Smooth muscle cell (in vitro differentiated cells): ENCODE data around the gene CTNND2. TPM values are rescaled to one million over a fixed set of nuclear protein-coding genes. Genes with fewer than 3 reads are reported as not detected.

Source experiments
- DNase-seq: peaks from one replicate; lab custom pipeline; 2025; ENCODE audit not compliant: unreplicated experiment; lab: John Stamatoyannopoulos, UW
- H2AFZ ChIP-seq: fragments of 200-600 bp; sonication (generic); 2 replicates; pipeline ENCODE4 v1.6.0; 2016; ENCODE audit warnings: antibody characterized with exemption, low read depth, mild to moderate bottlenecking
- H3F3A ChIP-seq: fragments of 200-600 bp; sonication (generic); 2 replicates; pipeline ENCODE4 v1.6.0; 2017; ENCODE audit warnings: antibody characterized with exemption, low read depth
- H3K27ac ChIP-seq: fragments of 200-600 bp; sonication (generic); 2 replicates; pipeline ENCODE4 v1.5.1; 2016; ENCODE audit warnings: low read depth, mild to moderate bottlenecking
- H3K27me3 ChIP-seq: fragments of 200-600 bp; sonication (generic); 2 replicates; pipeline ENCODE4 v1.6.1; 2016; ENCODE audit warnings: low read depth, mild to moderate bottlenecking
- H3K36me3 ChIP-seq: fragments of 200-600 bp; sonication (generic); 2 replicates; pipeline ENCODE4 v1.5.1; 2016; ENCODE audit warnings: low read depth
- H3K4me1 ChIP-seq: fragments of 200-600 bp; sonication (generic); 2 replicates; pipeline ENCODE4 v1.5.1; 2016; ENCODE audit warnings: low read depth
- H3K4me2 ChIP-seq: fragments of 200-600 bp; sonication (generic); 2 replicates; pipeline ENCODE4 v1.6.0; 2016; ENCODE audit warnings: mild to moderate bottlenecking
- H3K4me3 ChIP-seq: fragments of 200-600 bp; sonication (generic); 2 replicates; pipeline ENCODE4 v1.5.1; 2016; ENCODE audit warnings: mild to moderate bottlenecking
- H3K79me2 ChIP-seq: fragments of 200-600 bp; sonication (generic); 2 replicates; pipeline ENCODE4 v1.6.0; 2016; ENCODE audit warnings: low read depth, mild to moderate bottlenecking
- H3K9ac ChIP-seq: fragments of 200-600 bp; sonication (generic); 2 replicates; pipeline ENCODE4 v1.6.0; 2016; ENCODE audit warnings: low read depth
- H3K9me3 ChIP-seq: fragments of 200-600 bp; sonication (generic); replicated peaks from 2 replicates; pipeline ENCODE4 v1.5.1; 2016; ENCODE audit warnings: low read depth
- H4K20me1 ChIP-seq: fragments of 200-600 bp; sonication (generic); 2 replicates; pipeline ENCODE4 v1.6.0; 2016; ENCODE audit warnings: low read depth
- WGBS: methylation state at CpG from one replicate; pipeline ENCODE4 v1.1.7; 2016; ENCODE audit warnings: low lambda C conversion rate; 5-methylcytosine and 5-hydroxymethylcytosine counted together
- polyA plus RNA-seq: library from polyadenylated mRNA; unstranded; fragments of >200 nt; fragmentation: Nextera tagmentation; extraction: Ambion mirVana; gene quantifications from 2 replicates; pipeline ENCODE4 v1.2.1, GENCODE V29; 2016
- total RNA-seq: library from RNA; depleted of rRNA; stranded (reverse); fragments of >200 nt; gene quantifications from 2 replicates; pipeline ENCODE4 v1.2.3, GENCODE V29; 2014
- TF ChIP-seq, protein P1 (sequence below): fragments of 200-600 bp; sonication (generic); IDR thresholded peaks from 2 replicates; pipeline ENCODE4 v1.5.1; 2017; ENCODE audit warnings: borderline replicate concordance, mild to moderate bottlenecking, antibody characterized with exemption; ENCODE audit not compliant: insufficient read depth, poor library complexity, severe bottlenecking

CTNND2 gene
- total and polyA plus RNA-seq, 2 experiments from 2014 or later: 2.7 to 5.8 TPM

DNA sequence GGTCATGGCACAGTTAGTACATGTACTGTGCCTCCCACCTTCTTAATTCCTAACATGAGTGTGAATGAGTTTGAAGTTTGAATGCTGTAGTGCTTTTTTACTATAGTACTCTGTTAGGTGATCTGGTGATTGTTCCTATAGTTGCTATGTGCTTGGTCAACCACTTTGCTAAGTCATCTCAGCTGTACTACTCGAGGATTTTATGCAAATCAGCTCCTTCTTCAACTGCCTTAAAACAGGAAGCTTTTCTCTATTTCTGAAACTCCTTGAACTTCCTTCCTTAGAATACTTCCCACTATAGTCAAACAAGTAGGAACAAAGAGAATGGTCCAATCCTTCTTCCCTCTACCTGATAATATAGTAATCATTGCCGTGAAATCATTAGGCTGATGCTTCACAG, 219.6 kb downstream of the CTNND2 start:
- H3K4me1 ChIP-seq: no peaks in the 10 kb centered on the region
- 92% methylated on average over 2 of the region's 2 CpGs for WGBS
- no peaks in the 10 kb centered on the region for H3K79me2 ChIP-seq
- no peak overlapping the region for H3K27ac ChIP-seq
- H3F3A ChIP-seq: no peaks in the 10 kb centered on the region
- H3K36me3 ChIP-seq: no peaks in the 10 kb centered on the region
- H3K9me3 ChIP-seq: no peaks in the 10 kb centered on the region
- H4K20me1 ChIP-seq: no peaks in the 10 kb centered on the region
- DNase-seq: no peak
- no peaks in the 10 kb centered on the region for H3K27me3 ChIP-seq
- TF ChIP-seq, protein P1, sequence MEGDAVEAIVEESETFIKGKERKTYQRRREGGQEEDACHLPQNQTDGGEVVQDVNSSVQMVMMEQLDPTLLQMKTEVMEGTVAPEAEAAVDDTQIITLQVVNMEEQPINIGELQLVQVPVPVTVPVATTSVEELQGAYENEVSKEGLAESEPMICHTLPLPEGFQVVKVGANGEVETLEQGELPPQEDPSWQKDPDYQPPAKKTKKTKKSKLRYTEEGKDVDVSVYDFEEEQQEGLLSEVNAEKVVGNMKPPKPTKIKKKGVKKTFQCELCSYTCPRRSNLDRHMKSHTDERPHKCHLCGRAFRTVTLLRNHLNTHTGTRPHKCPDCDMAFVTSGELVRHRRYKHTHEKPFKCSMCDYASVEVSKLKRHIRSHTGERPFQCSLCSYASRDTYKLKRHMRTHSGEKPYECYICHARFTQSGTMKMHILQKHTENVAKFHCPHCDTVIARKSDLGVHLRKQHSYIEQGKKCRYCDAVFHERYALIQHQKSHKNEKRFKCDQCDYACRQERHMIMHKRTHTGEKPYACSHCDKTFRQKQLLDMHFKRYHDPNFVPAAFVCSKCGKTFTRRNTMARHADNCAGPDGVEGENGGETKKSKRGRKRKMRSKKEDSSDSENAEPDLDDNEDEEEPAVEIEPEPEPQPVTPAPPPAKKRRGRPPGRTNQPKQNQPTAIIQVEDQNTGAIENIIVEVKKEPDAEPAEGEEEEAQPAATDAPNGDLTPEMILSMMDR: no peak
- H3K4me3 ChIP-seq: no peak overlapping the region
- H3K4me2 ChIP-seq: no peak overlapping the region
- H3K9ac ChIP-seq: no peak overlapping the region
- no peak overlapping the region for H2AFZ ChIP-seq

DNA sequence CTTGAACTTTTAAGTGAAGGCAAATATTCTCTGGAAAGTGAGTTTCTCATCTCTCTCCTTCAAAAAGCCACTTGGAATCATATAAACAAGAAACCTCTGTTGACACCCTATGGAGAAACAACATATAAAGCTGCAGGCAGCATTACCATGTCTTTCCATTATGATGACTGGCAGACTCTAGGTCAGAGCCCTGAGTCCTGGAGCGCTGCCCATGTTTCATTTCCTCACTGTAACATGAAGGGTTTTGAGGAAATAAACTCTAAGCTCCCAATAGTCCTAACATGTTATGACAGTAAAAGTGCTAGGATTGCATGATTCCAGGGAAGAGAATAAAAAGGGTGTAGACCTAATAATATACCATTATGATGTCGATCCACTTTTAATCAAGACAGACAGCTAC, 220.6 kb downstream of the CTNND2 start:
- H3K4me2 ChIP-seq: no peak overlapping the region
- no peaks in the 10 kb centered on the region for H3K79me2 ChIP-seq
- no peaks in the 10 kb centered on the region for H4K20me1 ChIP-seq
- H3K9ac ChIP-seq: no peak overlapping the region
- no peak overlapping the region for H3K27ac ChIP-seq
- no peaks in the 10 kb centered on the region for H3K9me3 ChIP-seq
- no peak for DNase-seq
- 95% methylated on average over 2 of the region's 2 CpGs for WGBS
- H2AFZ ChIP-seq: no peak overlapping the region
- no peak overlapping the region for H3K4me3 ChIP-seq
- TF ChIP-seq, protein P1: no peak
- H3K27me3 ChIP-seq: no peaks in the 10 kb centered on the region
- H3K36me3 ChIP-seq: no peaks in the 10 kb centered on the region
- no peaks in the 10 kb centered on the region for H3K4me1 ChIP-seq
- H3F3A ChIP-seq: no peaks in the 10 kb centered on the region

- no peaks in the 10 kb centered on the region for H3K4me1 ChIP-seq
- no peak overlapping the region for H2AFZ ChIP-seq
- no peak for DNase-seq
- WGBS: 58% methylated on average over 4 of the region's 4 CpGs
- no peak overlapping the region for H3K4me2 ChIP-seq
- H3K79me2 ChIP-seq: no peaks in the 10 kb centered on the region
- H3K27me3 ChIP-seq: no peaks in the 10 kb centered on the region
- H3K36me3 ChIP-seq: no peaks in the 10 kb centered on the region
- H3F3A ChIP-seq: no peaks in the 10 kb centered on the region
- TF ChIP-seq, protein P1: no peak
- H4K20me1 ChIP-seq: no peaks in the 10 kb centered on the region
- H3K4me3 ChIP-seq: no peak overlapping the region
- H3K9me3 ChIP-seq: no peaks in the 10 kb centered on the region
- no peak overlapping the region for H3K9ac ChIP-seq
- no peak overlapping the region for H3K27ac ChIP-seq
These were observed 222.4 kb downstream of the CTNND2 start for GRCh38 chr5:11681796-11682195.

GRCh38 chr5:11679676-11680075, 224.6 kb downstream of the CTNND2 start:
- DNase-seq: no peak
- no peaks in the 10 kb centered on the region for H3K79me2 ChIP-seq
- no peak overlapping the region for H3K4me3 ChIP-seq
- H3K9me3 ChIP-seq: no peaks in the 10 kb centered on the region
- no peaks in the 10 kb centered on the region for H3K27me3 ChIP-seq
- H3F3A ChIP-seq: no peaks in the 10 kb centered on the region
- H3K4me2 ChIP-seq: no peak overlapping the region
- H4K20me1 ChIP-seq: no peaks in the 10 kb centered on the region
- H3K4me1 ChIP-seq: no peaks in the 10 kb centered on the region
- no peak overlapping the region for H2AFZ ChIP-seq
- H3K9ac ChIP-seq: no peak overlapping the region
- TF ChIP-seq, protein P1: no peak
- WGBS: 30% methylated on average over 5 of the region's 5 CpGs
- no peaks in the 10 kb centered on the region for H3K36me3 ChIP-seq
- no peak overlapping the region for H3K27ac ChIP-seq
